ENCODE measurements around the gene SLC17A9.

- TF ChIP-seq POLR2AphosphoS5 (IDR thresholded peaks at IDR 0.05; ENCODE audit: borderline replicate concordance, low read depth, low read length): no peak
- no peak for TF ChIP-seq EZH2 (IDR thresholded peaks at IDR 0.05)
These were observed 40.7 kb upstream of the SLC17A9 start for GRCh38 chr20:62911701-62912280.

Data from SK-N-MC (cell line).